GM12875 (cell line): ENCODE results near the gene ESRRG.

Experiments
- H3K4me3 ChIP-seq: one replicate; pipeline ENCODE4 v1.5.1; 2011; ENCODE audit warnings: low read depth, low read length, control low read depth
- CTCF ChIP-seq: IDR thresholded peaks from 2 replicates; pipeline ENCODE4 v1.5.1; 2011; ENCODE audit warnings: low read depth, mild to moderate bottlenecking, control low read depth, inconsistent platforms, low read length, moderate library complexity, borderline replicate concordance; ENCODE audit not compliant: insufficient read depth

ESRRG gene

DNA sequence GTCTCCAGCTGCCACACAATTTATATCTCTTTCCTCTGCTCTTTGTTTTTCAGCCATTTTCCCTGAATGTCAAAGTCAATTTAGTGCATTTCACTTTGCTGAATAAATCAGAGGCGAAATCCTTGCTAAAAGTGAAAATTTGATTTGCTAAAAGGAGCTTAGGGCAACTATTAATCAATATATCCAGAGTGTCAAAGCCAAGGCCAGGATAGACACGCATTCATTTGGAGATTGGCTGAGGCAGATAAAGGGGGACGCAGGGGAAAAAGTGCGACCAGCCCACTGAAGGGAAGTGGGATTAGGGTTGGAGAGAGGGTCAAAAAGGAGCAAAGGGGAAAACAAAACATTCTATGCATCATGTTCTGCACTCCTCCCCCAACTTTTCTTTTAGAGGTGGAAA, 167.6 kb downstream of the ESRRG start:
- no peak for TF ChIP-seq CTCF
- no peak overlapping the region for H3K4me3 ChIP-seq

DNA sequence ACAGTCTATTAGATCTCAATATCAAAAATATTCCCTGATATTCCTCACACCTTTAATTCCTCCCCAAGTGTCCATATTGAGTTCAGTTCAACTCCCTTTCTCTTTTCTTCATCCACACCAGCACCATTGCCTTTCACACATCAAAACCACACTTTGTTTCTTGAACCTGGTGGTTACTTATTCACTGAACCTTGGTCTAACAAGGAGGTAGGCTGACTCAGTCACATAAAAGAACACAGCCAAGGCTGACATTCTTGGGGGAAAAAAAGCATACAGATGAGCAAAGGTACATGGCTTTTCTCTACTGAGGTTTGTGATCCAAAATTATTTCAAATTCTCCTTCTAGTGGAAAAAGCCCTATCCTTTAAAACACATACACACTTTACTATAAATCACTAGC, 168.3 kb downstream of the ESRRG start:
- no peak for TF ChIP-seq CTCF
- no peak overlapping the region for H3K4me3 ChIP-seq

DNA sequence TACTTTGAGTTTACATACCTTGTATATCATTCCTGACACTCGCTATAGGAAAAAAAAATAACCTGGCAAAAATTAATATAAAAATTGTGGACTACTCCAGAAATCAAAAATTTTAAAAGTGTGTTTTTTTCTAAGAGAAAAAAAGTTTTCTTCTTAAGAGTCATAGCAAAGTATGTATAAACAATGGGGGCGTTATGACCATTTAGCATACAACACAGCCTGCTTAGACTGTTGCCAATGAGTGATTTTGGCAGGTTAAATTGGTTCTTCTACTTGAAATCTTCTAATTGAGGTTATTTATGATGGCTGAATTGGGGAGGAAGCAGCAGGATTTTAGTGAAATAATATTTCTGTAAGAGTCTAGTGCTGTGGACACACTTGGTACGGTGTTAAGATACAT, 169.5 kb downstream of the ESRRG start:
- no peak for TF ChIP-seq CTCF

GRCh38 chr1:216553040-216553439, 170.2 kb downstream of the ESRRG start:
- TF ChIP-seq CTCF, result no peak
- no peak overlapping the region for H3K4me3 ChIP-seq

More for the DNA sequence above, 169.5 kb downstream of the ESRRG start:
- no peak overlapping the region for H3K4me3 ChIP-seq

DNA sequence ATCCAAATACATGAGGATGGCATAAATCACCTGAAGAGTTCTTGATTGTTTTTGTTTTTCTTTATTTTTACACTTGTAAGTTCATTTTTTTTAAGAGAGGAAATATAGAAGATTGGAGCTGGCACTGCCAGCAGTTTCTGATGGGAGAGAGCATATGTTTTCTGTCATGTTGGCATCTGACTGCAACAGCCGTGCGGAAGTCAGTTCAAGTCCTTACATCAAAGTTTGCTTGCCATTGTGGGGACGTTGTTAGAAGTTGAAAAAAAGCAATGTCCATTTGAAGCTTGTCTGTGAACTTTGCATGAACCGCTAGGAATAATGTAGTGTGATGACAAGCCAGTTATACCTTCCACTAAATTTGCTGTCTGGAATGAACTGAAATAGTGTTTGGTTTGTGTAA, 173.4 kb downstream of the ESRRG start:
- no peak overlapping the region for H3K4me3 ChIP-seq
- TF ChIP-seq CTCF, result no peak

GRCh38 chr1:216542741-216543140, 180.5 kb downstream of the ESRRG start:
- no peak for TF ChIP-seq CTCF
- no peak overlapping the region for H3K4me3 ChIP-seq

DNA sequence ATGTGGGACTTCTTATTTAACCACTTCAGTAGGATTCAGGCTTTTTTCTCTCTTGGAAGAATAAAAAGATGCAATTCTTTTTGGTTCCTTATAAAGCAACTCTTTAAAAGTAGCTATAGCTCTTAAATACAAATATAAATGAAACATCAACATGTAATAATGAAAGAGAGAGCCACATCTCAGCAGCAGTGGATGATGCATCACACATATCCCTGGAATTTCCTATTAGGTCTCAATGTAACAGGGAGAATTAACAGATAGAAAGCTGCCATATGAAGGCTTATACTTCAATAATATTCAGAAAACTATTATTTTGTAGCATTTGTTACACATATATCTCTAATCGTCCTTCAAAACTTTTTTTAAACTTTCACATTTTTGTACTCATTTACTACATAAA, 181.0 kb downstream of the ESRRG start:
- no peak for TF ChIP-seq CTCF

More for the DNA sequence above, 181.0 kb downstream of the ESRRG start:
- no peak overlapping the region for H3K4me3 ChIP-seq
